Stimulated activated CD8-positive, alpha-beta memory T cell treated with anti-CD3 and anti-CD28 coated beads, Interleukin-4, amount 100 ng/mL, for 24 hours (primary cell): ENCODE results near the gene HIPK1.
"Not testable (repeated sequence)": the region's sequence is repeated elsewhere in the genome, so short reads cannot be mapped to it uniquely, and the experiment has no call there.

Source experiments
- DNase-seq: peaks from one replicate; pipeline ENCODE4 v3.0.0-alpha.2; 2020; ENCODE audit warnings: low read depth

HIPK1 gene

DNA sequence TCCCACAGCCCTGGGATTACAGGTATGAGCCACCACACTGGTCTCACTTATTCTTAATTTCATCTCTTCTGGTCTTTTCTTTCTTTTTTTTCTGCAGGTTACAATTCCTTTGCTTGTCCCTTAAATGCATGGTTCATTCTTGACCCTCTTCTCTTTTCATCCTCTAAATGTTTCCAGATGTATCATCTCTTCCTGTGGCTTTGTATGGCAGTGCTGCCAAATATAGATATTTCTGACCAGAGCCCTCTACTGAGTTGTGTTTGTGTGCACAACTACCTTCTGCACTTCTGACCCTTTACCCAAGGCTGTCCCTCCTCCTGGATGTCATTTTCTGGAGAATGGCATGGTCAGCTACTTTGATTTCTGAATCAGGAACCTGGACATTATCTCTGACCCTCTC, 82.7 kb downstream of the HIPK1 start:
- DNase-seq = no peak

DNA sequence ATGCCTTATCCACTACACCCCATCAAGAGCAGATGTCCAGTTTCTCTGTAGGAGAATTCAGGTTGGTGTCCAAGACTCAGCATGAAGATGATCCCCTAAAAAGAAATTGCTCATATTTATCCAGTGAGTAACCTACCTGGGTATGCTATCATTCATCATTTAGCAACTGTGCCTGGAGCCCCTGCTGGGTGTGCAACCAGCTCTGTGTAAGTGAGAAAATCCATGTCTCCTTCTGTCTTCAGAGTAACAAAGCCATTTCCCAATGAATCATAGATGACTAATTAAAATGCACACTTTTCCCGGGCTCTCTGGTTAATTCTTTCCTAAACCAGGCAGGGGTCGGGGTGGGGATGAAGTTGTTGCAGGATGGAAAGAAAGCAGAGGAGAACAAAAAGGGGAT, 86.0 kb downstream of the HIPK1 start:
- DNase-seq = no peak

DNA sequence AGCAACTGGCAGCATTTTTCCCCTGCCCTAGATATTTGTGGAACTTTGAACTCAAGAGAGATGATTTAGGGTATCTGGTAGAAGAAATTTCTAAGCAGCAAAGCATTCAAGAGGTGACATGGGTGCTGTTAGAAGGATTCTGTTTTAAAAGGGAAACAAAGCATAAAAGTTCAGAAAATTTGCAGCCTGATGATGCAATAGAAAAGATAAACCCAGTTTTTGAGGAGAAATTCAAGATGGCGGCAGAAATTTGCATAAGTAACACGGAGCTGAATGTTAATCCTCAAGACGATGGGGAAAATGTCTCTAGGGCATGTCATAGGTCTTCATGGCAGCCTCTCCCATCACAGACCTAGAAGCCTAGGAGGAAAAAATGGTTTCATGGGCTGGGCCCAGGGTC, 90.6 kb downstream of the HIPK1 start:
- not testable (repeated sequence) for DNase-seq

DNA sequence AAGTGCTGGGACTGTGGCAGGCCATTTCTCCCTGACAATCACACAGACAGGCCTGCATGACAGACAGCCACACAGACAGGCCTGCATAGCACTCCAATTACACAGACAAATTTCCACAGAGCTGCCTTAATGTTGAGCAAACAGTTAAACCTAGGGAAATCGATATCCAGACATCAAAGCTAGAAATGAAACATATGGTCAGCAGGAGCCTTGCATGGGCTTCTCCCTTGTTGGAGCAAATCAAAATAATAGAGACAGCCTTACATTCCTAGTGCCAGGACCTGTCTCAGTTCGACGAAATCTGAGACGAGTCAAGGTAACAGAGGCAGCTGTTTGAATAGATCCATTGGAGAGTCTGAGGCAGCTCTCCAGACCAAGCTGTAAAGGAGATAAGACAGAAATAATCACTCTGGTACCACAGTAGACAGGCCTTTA, 92.6 kb downstream of the HIPK1 start:
- DNase-seq = no peak

DNA sequence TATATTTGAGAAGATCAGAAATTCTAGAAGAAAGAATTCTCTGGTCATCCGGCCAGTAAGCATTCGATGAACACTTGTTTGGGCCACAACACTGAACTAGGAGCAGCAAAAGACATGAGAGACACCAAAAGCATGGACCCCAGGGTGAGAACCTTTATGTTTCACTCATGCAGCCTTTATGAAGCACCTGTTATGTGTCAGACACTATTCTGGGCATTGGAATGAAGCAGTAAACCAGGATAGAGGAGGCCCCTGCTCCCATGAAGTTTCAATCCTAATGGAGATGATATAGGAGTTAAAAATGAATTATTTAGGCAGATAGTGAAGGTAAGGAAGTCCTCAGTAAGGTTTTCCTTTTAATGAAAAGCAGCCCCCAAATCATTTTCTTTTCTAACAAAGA, 93.8 kb downstream of the HIPK1 start:
- DNase-seq = no peak

DNA sequence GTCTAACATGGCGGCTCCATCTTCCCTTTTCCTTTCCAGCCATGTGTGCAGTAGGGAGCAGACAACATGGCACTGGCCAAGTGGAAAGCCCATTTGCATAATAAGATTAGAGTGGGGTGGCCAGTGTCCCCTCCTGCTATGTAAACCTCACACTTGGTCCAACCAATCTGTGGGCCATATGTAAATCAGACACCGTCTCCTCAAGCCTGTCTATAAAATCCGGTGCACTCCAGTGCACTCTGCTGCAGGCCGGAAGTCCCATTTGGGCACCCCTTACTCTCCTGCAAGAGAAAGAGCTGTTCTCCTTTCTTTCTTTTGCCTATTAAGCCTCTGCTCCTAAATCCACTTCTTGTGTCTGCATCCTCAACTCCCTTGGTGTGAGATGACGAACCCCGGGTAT, 94.3 kb downstream of the HIPK1 start:
- no peak for DNase-seq

DNA sequence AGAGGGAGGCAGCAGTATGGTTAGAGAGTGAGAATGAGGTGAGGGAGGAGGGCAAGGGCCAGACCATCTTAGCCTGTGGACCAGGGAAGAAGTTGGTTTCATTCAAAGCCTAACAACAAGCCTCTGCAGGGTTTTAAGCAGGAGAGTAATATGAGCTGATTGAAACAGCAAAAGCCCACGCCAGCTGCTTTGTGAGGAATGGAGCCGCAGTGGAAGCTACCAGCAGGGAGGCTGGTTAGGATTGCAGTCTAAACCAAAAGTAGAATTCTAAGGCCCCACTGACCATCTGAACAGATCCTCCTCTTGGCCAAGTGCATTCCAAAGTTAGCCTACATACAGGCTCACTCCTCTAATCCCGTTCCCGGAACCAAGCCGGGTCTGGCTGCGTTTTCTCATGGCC, 94.9 kb downstream of the HIPK1 start:
- DNase-seq = no peak

DNA sequence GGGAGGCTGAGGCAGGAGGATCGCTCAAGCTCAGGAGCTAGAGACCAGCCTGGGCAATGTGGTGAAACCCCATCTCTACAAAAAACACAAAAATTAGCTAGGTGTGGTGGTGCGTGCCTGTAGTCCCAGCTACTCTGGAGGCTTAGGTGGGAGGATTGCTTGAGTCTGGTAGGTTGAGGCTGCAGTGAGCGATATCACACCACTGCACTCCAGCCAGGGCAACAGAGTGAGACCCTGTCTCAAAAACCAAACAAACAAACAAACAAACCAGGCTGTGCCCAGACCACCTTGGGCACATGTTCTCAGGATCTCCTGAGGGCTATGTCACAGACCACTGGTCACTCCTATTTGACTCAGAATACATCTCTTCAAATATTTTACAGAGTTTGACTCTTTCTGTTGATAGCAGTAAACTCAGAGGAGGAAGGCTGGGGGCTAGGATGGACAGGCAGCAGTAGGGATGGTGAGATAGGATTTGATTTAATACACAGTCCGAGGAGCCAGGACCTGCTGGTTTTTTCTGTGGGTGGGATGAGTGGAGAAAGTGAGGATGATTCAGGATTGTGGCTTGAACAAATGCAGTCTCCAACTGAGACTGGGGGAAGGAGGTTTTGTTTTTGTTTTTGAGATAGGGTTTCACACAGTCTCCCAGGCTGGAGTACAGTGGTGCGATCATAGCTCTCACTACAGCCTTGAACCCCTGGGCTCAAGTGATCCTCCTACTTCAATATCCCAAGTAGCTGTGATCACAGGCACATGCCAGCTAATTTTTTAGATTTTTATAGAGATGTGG, 96.7 kb downstream of the HIPK1 start:
- DNase-seq = no peak

DNA sequence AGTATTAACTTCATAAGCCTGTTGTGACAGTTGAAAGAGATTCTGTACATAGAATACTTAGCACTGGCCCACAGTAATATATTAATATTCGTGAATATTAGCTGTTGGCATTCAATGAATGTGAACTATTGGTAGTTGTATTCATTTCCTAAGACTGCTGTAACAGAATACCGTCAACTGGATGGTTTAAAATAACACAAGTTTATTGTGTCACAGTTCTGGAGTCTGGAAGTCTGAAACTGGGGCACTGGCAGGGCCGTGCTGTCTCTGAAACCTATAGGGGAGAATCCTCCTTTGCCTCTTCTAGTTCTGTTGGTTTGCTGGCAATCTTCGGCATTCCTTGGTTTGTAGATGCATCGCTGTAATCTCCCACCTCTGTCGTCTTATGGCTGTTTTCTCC, 97.7 kb downstream of the HIPK1 start:
- DNase-seq = no peak
